ENCODE results near the gene CHAF1A. TPM values are rescaled to one million over a fixed set of nuclear protein-coding genes. Genes with fewer than 3 reads are reported as not detected.

The CHAF1A gene
- total and polyA plus RNA-seq, 2 experiments from 2014 or later: 113 to 125 TPM

DNA sequence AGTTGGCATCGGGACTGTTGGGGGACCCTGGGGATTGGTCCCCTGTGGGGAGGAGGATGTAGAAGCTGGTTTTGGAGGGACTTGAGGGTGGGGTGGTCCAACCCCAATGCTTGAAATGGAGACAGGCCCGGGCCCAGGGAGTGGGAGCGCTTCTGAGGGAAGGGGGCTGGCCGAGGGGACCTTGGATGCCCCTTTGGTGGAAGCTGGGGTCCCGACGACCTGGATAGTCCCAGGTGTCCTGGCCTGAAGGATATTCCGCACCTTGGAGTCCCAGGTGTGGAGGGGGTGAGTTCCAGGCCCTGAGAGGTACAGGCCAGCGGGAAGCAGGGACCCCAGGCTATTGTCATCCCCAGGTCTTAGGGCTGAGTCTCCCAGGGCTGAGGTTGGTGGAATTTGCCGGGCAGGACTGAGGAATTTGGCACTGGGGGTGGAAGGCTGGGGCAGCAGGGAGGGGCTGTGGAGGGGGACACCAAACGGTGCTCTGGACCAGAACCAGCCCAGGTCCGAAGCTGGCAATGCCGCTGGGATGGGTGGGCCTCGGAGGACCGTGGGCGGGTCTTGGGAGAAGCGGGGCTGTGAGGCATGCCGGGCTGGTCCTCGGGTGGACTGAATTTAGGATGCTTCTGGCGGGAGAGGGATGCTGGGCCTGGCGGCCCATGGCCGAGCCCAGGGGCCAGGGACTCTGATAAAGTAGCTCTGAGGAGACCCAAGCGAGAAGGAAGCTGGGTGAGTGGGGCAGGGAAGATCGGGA is 71.5 kb downstream of the CHAF1A start:
- Mint-ChIP-seq H3K4me1 (peaks cover 13% of the 10 kb centered on the region), H3K9me3 (no peaks in the 10 kb centered on the region), H3K27ac (peak overlapping the region; percentile 93), H3K4me3 (peak overlapping the region; percentile 85), H3K27me3 (ENCODE audit: insufficient read depth, low read depth, poor library complexity) (peaks cover 11% of the 10 kb centered on the region), H3K36me3 (ENCODE audit: low read depth) (peaks cover 25% of the 10 kb centered on the region)
- Histone ChIP-seq H4K20me1 (replicated peaks; ENCODE audit: insufficient read depth) (peaks cover 8% of the 10 kb centered on the region), H3K36me3 (ENCODE audit: insufficient read depth) (0 out of 2 replicates have a peak, but pooled peaks cover 21% of the 10 kb centered on the region), H3K79me2 (replicated peaks; ENCODE audit: insufficient read depth) (peaks cover 36% of the 10 kb centered on the region), H3K4me3 (peak overlapping the region; percentile 85), H3K9me2 (ENCODE audit: insufficient read depth) (no peaks in the 10 kb centered on the region), H2AFZ (no peak overlapping the region), H3K27ac (ENCODE audit: low read depth) (peak overlapping the region; percentile 64; the same call in 1 of the 2 replicates), H3K4me2 (peak overlapping the region; percentile 85), H3F3A (replicated peaks; ENCODE audit: low read depth) (peaks cover 18% of the 10 kb centered on the region; the same call in 1 of the 2 replicates), H3K4me1 (ENCODE audit: insufficient read depth) (peaks cover 9% of the 10 kb centered on the region; the same call in 1 of the 2 replicates), H3K27me3 (ENCODE audit: insufficient read depth) (no peaks in the 10 kb centered on the region)
- ATAC-seq: no peak; the same call in 2 of the 3 replicates
- DNase-seq (ENCODE audit: low spot score): peak; percentile 55
- TF ChIP-seq CREB1 (CRISPR knock-in tag; IDR thresholded peaks at IDR 0.05; ENCODE audit: low read depth) (no peak), ETS1 (IDR thresholded peaks at IDR 0.05) (no peak), EZH2phosphoT487 (IDR thresholded peaks at IDR 0.05; ENCODE audit: unreplicated experiment) (no peak)

DNA sequence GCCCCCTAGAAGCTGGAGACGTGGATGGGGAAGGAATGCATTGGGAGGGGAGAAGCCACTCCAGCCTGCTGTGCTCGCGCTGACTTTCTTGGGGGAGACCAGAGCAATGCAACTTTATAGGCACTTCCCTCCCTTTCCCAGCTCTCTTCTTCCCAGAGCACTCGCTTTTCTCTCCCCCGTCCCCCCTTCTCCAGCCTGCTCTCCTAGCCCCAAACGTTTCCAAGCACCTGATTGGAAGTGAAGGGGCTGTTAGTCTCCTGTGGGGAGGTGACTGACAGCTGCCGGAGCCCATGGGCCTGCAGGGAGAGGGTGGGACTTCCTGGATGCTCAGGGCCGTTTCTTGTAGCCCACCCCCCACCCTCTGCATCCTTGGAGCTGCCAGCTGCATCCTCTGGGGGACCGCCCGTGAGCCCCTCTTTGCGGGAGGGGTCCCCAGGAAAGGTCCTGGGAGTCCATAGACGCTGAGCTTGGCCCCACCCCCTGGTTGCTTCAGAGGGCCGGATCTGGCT is 72.1 kb downstream of the CHAF1A start:
- no peak overlapping the region for H2AFZ ChIP-seq
- H3K27me3 Mint-ChIP-seq (ENCODE audit: insufficient read depth, low read depth, poor library complexity): peaks cover 11% of the 10 kb centered on the region
- H3F3A ChIP-seq (replicated peaks; ENCODE audit: low read depth): peaks cover 18% of the 10 kb centered on the region; the same call in 1 of the 2 replicates
- peaks cover 26% of the 10 kb centered on the region for H3K36me3 Mint-ChIP-seq (ENCODE audit: low read depth)
- peaks cover 13% of the 10 kb centered on the region for H3K4me1 Mint-ChIP-seq
- H3K79me2 ChIP-seq (replicated peaks; ENCODE audit: insufficient read depth): peaks cover 38% of the 10 kb centered on the region
- no peaks in the 10 kb centered on the region for H3K9me3 Mint-ChIP-seq
- H3K4me2 ChIP-seq: peak overlapping the region; percentile 85
- 0 out of 2 replicates have a peak, but pooled peaks cover 21% of the 10 kb centered on the region for H3K36me3 ChIP-seq (ENCODE audit: insufficient read depth)
- no peaks in the 10 kb centered on the region for H3K27me3 ChIP-seq (ENCODE audit: insufficient read depth)
- peak; percentile 67 for TF ChIP-seq POLR2AphosphoS5 (IDR thresholded peaks at IDR 0.05; ENCODE audit: low read depth)
- TF ChIP-seq, protein P1, sequence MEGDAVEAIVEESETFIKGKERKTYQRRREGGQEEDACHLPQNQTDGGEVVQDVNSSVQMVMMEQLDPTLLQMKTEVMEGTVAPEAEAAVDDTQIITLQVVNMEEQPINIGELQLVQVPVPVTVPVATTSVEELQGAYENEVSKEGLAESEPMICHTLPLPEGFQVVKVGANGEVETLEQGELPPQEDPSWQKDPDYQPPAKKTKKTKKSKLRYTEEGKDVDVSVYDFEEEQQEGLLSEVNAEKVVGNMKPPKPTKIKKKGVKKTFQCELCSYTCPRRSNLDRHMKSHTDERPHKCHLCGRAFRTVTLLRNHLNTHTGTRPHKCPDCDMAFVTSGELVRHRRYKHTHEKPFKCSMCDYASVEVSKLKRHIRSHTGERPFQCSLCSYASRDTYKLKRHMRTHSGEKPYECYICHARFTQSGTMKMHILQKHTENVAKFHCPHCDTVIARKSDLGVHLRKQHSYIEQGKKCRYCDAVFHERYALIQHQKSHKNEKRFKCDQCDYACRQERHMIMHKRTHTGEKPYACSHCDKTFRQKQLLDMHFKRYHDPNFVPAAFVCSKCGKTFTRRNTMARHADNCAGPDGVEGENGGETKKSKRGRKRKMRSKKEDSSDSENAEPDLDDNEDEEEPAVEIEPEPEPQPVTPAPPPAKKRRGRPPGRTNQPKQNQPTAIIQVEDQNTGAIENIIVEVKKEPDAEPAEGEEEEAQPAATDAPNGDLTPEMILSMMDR (conservative IDR thresholded peaks at IDR 0.05; ENCODE audit: low read depth in 2 of 2): no peak
- DNase-seq (ENCODE audit: low spot score) (peak; percentile 95), ATAC-seq (peak; percentile 70)
- H3K9me2 ChIP-seq (ENCODE audit: insufficient read depth): no peaks in the 10 kb centered on the region
- H3K4me3 ChIP-seq: peak overlapping the region; percentile 85
- H3K4me1 ChIP-seq (ENCODE audit: insufficient read depth): peaks cover 9% of the 10 kb centered on the region; the same call in 1 of the 2 replicates
- peak overlapping the region; percentile 64; the same call in 1 of the 2 replicates for H3K27ac ChIP-seq (ENCODE audit: low read depth)
- H3K4me3 Mint-ChIP-seq: peak overlapping the region; percentile 85
- H4K20me1 ChIP-seq (replicated peaks; ENCODE audit: insufficient read depth): peaks cover 9% of the 10 kb centered on the region
- H3K27ac Mint-ChIP-seq: peak overlapping the region; percentile 93

Data from GM23338 (cell line).